Activated CD8-positive, alpha-beta memory T cell treated with anti-CD3 and anti-CD28 coated beads, Interleukin-2, amount 50 U/mL, for 4 hours (primary cell): ENCODE data around the gene KSR1.

ENCODE experiments used
- DNase-seq: peaks from one replicate; pipeline ENCODE4 v3.0.0-alpha.2; 2020

Gene KSR1

DNA sequence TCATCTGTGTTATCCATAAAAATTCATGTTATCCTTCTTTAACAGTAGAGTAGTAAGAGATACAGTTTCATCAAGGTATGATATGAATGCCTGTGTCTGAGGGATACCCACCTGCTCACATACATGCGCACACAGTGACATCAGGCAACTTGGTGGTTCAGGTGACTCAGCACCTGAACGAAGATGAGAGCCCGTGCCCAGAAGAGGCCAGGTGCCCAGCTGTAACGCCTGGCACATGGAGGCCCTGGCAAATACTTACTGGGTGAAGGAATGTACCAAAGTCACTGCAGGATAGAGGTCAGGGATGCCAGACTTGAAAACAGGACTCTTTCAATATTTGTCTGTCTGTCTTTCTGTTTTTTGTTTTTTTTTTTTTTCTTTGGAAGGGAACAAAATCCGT is 102.1 kb downstream of the KSR1 start:
- no peak for DNase-seq

GRCh38 chr17:27558842-27559505 is 102.7 kb downstream of the KSR1 start:
- no peak for DNase-seq

DNA sequence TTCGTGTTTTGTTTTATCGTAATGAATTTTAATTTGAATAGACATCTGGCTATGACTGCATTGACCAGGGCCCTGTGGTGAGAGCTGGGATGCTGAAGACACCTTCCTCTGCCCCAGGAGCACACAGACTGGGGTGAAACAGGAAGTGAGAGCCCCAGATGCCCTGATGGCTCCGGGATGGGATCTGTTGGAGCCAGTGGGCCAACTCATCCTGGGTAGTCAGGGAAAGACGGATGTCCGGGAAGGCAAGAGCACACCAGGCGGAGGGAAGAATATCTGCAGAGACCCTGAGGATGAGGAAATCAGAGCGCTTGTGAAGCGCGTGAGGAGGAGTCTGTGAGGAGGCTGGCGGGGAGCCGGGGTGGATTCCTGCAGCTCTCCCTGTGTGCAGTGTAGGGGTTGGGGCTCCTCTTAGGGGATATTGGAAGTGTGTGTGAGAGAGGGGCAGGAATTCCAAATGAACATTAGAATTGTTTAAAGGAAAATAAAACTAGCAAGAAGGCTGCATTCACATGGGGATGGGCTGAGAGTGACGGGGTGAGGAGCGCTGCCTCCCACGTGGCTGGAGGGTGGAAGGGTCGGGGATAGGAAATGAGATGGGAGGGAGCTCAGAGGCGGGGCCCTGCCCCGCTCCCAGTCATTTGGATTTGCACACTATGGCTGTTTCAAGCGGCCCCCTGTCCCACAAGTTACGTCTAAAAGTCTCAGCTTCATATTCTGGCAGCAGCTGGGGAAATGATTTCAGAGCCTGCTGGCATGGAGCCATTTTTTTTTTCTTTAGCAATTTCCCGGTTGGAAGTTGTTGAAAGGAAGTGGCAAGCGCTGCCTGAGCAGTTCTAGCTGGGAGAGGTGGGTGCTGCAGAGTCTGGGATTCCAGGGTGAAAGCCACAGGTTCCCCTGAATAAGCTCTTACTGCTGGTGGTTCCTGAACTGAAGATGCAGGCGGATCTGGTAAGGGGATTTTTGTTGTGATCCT is 103.5 kb downstream of the KSR1 start:
- DNase-seq: no peak

- no peak for DNase-seq
Observed at GRCh38 chr17:27560668-27561067, 104.4 kb downstream of the KSR1 start.

- no peak for DNase-seq
Observed at GRCh38 chr17:27562777-27563455, 106.7 kb downstream of the KSR1 start.

GRCh38 chr17:27563532-27563931 is 107.3 kb downstream of the KSR1 start:
- no peak for DNase-seq

- DNase-seq: no peak
Observed at GRCh38 chr17:27564463-27564862, 108.2 kb downstream of the KSR1 start.

DNA sequence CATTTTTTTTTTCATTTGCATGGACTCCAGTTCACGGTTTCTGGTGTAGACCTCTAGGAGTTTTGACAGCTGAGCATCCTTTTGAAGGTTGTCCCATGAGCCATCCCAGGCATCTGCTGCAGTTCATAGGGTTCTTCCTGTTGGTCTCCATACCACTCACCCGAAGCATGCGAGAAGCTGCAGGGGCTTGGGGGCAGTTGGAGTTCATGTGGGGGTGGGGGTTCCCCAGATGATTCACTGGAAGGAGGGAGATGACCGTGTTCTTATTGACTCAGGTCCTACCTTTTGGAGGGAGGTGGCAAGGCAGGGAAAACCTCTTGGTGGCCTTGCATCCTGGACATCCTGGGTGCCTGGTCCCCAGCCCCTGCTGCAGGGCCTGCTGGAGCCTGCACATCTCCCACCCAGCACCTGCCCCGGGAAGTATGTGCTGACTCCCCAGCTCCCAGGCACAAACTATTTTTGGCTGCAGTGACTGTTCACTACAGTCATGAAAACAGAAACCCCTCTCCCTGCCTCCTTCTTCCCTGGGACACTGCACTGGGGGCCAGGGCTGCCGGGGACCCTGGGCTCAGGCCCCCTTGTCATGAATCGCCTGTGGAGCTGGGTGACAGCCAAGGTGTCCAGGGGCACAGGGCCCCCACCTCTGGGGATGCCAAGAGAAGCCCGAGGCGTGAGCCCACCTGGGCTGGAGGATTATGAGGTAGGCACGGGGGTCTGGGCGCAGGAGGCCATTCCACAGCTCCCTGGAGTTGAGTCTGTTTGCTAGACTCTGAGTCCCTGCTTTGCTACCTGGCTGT is 109.8 kb downstream of the KSR1 start:
- DNase-seq: no peak

DNA sequence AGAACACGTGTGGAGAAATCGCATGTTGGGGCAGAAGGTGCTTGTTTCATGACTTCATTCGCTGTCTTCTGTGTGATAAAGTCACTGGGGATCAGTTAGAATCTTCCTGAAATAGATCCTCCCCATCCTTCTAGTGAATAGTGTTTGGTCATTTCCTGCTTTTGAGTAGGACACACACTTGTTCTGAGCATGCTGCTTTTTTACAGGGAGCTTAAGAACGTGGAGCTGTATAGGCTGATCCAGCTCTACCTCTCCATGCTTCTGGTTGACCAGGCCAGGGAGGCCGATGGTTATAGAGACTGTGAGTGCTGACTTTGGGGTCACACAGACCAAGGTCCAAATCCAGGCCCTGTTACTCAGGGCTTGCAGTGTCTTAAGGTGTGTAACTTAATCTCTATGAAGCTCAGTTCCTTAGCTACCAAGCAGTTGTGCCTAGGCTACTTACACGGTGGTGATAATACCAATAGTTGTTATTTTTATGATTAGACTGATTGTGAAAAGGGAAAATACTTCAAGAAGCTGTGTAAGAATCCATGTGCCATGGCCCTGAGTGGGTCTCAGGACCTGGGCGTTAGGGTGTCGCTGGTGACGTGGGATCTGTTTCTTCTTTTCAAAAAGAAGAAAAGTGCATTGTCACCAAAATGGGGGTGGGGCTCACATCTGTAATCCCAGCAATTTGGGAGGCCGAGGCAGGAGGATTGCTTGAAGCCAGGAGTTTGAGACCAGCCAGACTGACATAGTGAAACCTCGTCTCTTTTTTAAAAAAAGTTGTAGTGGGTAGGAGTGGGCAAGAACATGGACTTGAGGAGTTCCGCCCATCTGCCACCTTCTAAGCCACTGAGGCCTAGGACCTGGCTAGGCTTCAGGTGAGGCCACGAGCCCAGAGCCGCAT is 110.7 kb downstream of the KSR1 start:
- no peak for DNase-seq

DNA sequence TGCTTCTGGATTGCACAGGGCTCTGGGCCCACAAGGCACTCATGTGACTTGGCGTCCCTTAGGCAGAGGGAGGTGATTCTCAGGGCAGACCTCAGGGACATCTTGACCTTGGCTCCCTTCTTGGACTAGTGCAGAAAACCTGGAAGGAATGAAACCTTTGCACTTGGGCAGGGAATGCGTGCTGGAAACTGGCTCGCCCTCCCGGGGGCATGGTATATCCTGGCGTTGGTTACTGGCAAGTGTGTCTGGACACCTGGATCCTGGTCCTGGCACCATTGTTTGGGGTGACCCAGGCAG is 111.3 kb downstream of the KSR1 start:
- no peak for DNase-seq

DNA sequence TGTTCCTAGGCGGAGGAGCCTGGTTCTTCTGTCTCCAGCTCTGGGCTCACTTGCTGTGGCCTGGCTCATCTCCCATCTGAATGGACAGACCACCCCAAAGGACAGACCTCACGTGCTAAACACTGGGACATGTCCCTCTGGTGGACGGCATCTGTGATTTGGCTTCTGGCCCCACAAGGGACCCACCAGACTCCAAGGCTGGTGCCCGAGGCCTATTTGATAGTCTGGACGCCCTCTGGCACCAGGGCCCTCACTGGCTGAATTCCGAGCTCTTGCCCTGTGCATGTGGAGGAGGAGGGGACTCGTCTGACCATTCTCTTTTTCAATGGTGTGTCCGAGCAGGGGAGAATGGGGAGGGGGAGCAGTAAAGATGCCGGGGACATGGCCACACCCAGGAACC is 112.0 kb downstream of the KSR1 start:
- DNase-seq: no peak

DNA sequence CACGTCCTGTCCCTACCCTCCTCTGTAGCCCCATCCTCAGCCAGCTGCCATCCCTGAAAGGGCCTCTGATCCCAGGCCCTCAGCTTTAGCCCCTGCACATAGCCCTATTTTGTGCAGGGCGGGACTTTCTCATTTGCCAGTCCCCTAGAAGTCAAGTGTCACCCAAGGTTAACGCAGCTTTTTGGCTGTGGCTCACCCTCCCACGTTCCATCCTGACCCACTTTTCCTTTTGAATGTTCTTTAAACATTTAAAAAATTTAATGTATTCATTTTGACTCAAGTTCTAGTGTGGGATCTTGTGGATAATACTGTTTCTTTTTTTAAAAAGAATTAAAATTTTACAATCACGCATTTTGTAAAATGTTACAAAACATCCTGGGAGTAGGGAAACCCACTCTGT is 112.6 kb downstream of the KSR1 start:
- no peak for DNase-seq

DNA sequence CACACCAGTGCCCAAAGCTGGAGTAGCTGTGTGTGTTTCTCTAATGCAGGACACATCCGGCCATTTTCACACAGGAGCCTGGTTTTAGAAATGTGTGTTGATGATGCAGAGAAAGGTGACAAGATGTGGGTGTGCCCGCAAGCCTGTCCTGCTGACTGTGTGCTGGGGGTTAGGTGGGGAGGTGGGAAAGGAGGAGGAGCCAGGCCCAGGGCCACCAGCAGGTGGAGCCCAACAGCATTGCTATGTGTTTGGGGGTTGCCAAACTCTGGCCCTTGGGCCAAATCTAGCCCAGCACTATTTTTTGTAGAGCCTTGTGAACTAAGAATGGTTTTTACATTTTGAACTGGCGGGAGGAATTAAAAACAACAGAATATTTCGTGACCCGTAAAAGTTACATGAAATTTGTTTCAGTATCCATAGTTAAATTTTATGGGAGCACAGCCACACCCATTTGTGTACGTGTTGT is 113.0 kb downstream of the KSR1 start:
- peak; percentile 61 for DNase-seq

DNA sequence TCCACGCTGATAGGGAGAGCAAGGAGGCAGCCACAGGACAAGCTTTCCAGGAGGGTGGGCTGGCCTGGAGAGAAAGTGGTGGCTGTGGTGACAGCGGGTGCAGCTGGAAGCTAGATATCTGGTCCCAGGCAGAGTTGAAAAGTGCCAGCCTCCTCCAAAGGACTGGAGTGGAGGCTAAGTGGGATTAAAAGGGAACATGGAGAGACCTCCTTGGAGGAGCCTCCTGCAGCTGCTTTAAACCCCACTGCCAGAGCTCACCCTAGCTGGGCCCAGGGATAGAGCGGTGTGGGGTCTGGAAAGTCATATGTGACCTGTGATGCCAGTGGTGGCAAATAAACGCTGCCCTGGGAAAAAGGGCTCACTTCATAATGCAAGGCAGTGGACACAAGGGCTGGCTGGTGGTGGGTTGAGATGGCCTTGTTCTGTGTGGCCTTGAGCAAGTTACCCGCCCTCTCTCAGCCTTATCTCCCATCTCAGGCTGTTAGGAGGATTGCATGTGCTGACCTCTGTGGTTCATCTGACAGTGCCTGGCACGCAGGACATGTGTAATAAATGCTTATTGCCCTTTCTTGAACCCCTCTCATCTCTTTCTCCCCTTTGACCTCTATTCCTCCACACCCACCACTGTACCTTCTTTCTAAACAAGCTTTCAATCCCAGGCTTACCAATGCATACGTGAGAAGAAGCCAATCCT is 113.8 kb downstream of the KSR1 start:
- DNase-seq: no peak

DNA sequence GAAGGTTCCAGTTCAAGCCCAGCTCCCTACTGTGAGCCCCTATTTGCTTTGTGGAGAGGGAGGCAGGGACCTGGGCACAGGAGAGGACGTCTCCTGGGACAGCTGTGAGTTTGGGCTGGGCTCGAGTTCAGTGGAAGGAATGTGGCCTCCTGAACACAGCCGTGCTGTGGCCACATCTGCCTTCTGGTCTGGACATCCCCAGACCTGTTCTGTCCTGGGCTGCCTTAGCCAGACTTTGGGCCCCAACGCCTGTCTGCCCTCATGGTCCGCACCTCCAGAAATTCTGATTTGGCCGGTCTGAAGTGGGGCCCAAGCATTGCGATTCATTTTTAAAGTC is 114.3 kb downstream of the KSR1 start:
- DNase-seq: no peak

DNA sequence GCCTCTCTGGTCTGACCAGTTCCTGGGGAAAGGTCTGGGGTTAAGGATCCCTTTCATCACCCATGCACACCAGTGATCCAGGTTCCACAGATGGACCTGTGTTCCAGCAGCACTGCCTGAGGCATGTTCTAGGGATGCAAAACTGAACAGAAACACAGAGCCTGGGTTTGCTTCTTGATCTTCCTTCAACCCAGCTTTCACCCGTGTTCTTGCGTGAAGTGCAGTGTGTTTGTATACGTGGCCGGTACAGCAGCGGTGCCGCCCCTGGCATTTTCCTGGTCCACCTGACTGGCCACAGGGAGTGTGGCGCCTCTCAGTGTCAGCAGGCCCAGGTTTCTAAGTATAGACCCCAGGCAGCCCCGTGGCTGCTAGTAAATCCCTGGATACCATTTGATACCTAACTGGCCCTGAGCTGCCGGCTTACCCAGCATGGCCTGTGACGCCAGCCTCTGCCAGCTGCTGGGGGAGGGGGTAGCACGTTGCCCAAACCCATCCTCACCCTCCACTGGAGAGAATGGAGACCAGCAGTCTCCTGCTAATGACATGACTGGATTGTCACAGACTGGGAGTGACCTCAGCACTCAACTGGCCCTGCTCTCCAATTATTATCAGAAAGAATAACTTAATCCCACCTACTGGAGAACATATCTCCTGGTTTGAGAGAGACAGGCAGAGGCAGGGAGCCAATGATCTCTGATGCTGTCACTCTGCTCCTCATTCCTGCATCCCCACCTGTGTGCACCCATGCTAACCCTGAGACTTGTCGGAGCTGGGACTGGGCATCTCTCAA is 115.5 kb downstream of the KSR1 start:
- DNase-seq: no peak

DNA sequence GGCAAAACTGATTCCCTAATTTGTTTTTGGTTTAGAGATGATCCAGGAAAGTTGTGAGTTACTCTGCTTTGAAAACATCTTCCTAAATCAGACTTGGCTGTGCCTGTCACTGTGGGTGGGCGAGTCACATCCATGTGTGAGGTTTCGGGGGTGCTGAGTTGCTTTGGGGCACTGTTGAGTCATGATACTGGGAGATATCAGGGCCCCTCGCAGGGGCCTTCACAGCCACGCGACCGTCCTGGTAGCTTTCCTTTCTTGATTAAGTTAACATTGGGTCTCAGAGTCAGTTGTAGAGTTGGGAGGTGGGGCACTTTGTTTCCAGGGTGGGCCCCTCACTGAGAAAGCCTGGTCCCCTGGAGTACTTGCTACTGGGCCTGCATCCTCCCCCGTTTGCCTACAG is 116.4 kb downstream of the KSR1 start:
- peak; percentile 40 for DNase-seq

DNA sequence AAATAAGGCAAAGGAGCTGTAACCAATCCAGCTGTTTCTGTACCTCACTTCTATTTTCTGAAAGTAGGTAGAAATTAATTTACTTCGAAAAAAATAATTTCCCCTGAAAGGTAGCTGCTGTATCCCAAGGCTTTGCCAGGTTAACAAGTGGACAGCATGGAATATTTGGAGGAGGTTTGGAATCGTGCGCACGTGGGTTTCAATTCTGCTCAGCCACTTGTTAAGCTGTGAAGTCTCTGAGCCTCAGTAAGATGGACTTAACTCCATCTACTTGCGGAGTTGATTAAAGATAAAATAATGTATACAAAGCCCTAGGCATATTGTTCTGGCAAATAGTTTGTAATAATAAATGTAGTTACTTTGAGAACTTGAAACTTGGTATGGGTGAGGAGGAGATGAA is 117.3 kb downstream of the KSR1 start:
- no peak for DNase-seq

GRCh38 chr17:27573971-27574525 is 117.8 kb downstream of the KSR1 start:
- no peak for DNase-seq
